Vagina (tissue), 2 donors: ENCODE data around the gene USH1C.

Experiments
- CTCF ChIP-seq, 3 experiments: fragments of 450-650 bp in 2 of 3; fragments of 200-600 bp in 1 of 3; sonication (generic) in 1 of 3; IDR thresholded peaks; one replicate each; pipeline ENCODE4 v1.5.1; 2017 to 2019; ENCODE audit warnings: antibody characterized with exemption in 3 of 3, mild to moderate bottlenecking in 2 of 3, moderate library complexity in 2 of 3
- POLR2A ChIP-seq, 2 donors: fragments of 450-650 bp; IDR thresholded peaks; one replicate each; pipeline ENCODE4 v1.6.1; 2017; ENCODE audit warnings: antibody characterized with exemption in 2 of 2, mild to moderate bottlenecking in 2 of 2, moderate library complexity in 2 of 2
- POLR2AphosphoS5 ChIP-seq, 2 donors: sonication (generic); formaldehyde crosslinking; IDR thresholded peaks; one replicate each; pipeline ENCODE4 v1.9.0; 2017; ENCODE audit warnings: antibody characterized with exemption in 2 of 2, mild to moderate bottlenecking in 2 of 2, low read depth in 1 of 2; ENCODE audit not compliant: insufficient read depth in 1 of 2

DNA sequence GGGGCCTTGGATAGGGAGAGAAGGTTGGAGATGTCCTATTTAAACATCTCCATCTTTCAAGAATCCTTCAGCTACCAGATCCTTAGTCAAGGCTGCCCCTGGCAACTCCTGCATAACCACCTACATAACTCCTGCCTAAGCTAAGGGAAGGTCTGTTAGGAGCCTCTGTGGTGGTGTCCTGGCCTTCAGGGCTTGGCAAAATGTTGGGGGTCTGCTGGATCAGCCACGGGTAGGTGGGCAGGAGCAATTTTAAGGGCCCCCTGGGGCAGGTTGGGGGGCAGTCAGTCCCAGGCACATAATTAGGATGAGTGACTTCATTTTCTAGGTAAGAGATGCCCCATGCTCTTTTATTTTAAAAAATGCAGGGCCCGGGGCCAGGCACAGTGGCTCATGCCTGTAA, 25.9 kb downstream of the USH1C start:
- TF ChIP-seq CTCF (IDR thresholded peaks at IDR 0.05) (no peak), POLR2A (IDR thresholded peaks at IDR 0.05) (no peak), POLR2AphosphoS5 (IDR thresholded peaks at IDR 0.05; ENCODE audit: insufficient read depth in 1 of 2, low read depth in 1 of 2) (no peak)
